Cardiac muscle cell (in vitro differentiated cells and primary cell): ENCODE results near the gene TDP1. TPM values are rescaled to one million over a fixed set of nuclear protein-coding genes. Genes with fewer than 3 reads are reported as not detected.
A peak's percentile ranks its signal among the peaks of the same experiment; 100 is the strongest.

Experiments used
- DNase-seq, 2 donors: peaks; one replicate each; pipeline versions ENCODE4 v3.0.0 to v3.0.0-alpha.2; 2010 to 2017; ENCODE audit warnings: low read depth in 1 of 2, low spot score in 1 of 2
- H3K27ac ChIP-seq: fragments of 200-600 bp; sonication (generic); 2 replicates; pipeline ENCODE4 v1.5.1; 2016
- H3K27me3 ChIP-seq: fragments of 200-600 bp; sonication (generic); 2 replicates; pipeline ENCODE4 v1.6.0; 2016; ENCODE audit warnings: control low read depth
- H3K36me3 ChIP-seq: fragments of 200-600 bp; sonication (generic); 2 replicates; pipeline ENCODE4 v1.5.1; 2016; ENCODE audit warnings: control low read depth
- H3K4me1 ChIP-seq: fragments of 200-600 bp; sonication (generic); 2 replicates; pipeline ENCODE4 v1.8.1; 2017; ENCODE audit warnings: low read depth, mild to moderate bottlenecking, mixed run types
- H3K4me3 ChIP-seq: fragments of 200-600 bp; sonication (generic); 2 replicates; pipeline ENCODE4 v1.5.1; 2016; ENCODE audit warnings: mild to moderate bottlenecking
- H3K9me3 ChIP-seq: fragments of 200-600 bp; sonication (generic); 2 replicates; pipeline ENCODE4 v1.5.1; 2017; ENCODE audit warnings: low read depth, mild to moderate bottlenecking, control low read depth
- CTCF ChIP-seq: IDR thresholded peaks from 2 replicates; pipeline ENCODE4 v1.5.1; 2012; ENCODE audit warnings: low read depth, mild to moderate bottlenecking, low read length
- polyA plus RNA-seq: library from polyadenylated mRNA; unstranded; fragments of >200 nt; fragmentation: Nextera tagmentation; extraction: Ambion mirVana; gene quantifications from 2 replicates; pipeline ENCODE4 v1.2.1, GENCODE V29; 2016
- total RNA-seq: library from RNA; depleted of rRNA; stranded (reverse); fragments of >200 nt; gene quantifications from 2 replicates; pipeline ENCODE4 v1.2.3, GENCODE V29; 2016

TDP1 gene
- total and polyA plus RNA-seq, 2 experiments from 2014 or later = 26.6 to 35.0 TPM

- Histone ChIP-seq H3K4me1 (peaks cover 32% of the 10 kb centered on the region), H3K4me3 (no peak overlapping the region), H3K27ac (no peak overlapping the region), H3K27me3 (no peaks in the 10 kb centered on the region), H3K36me3 (peaks cover 18% of the 10 kb centered on the region), H3K9me3 (no peaks in the 10 kb centered on the region)
- TF ChIP-seq CTCF = no peak
- no peak for DNase-seq
Observed at GRCh38 chr14:89963288-89963978, 7.7 kb downstream of the TDP1 start.

DNA sequence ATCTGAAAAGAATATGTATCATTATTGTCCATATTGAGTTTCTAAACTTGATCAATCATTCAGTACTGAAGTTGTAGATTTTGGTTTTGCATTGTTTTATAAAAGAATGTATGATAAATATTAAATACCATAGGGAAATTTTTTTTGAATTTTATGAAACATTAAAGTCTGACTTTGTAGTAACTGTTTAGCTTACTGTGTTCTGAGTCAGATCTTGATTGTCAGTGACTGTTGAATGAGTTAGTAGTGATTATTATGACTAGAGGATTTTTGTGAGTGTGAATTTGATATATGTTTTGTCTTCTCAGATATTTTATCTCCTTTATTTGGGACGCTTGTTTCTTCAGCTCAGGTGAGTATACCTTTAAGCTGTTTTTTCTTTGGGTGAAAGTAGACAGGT is 10.1 kb downstream of the TDP1 start:
- no peak for DNase-seq
- H3K36me3 ChIP-seq = peaks cover 24% of the 10 kb centered on the region
- no peaks in the 10 kb centered on the region for H3K27me3 ChIP-seq
- H3K4me3 ChIP-seq = no peak overlapping the region
- H3K4me1 ChIP-seq = peaks cover 12% of the 10 kb centered on the region
- TF ChIP-seq CTCF = no peak
- H3K27ac ChIP-seq = no peak overlapping the region
- no peaks in the 10 kb centered on the region for H3K9me3 ChIP-seq

DNA sequence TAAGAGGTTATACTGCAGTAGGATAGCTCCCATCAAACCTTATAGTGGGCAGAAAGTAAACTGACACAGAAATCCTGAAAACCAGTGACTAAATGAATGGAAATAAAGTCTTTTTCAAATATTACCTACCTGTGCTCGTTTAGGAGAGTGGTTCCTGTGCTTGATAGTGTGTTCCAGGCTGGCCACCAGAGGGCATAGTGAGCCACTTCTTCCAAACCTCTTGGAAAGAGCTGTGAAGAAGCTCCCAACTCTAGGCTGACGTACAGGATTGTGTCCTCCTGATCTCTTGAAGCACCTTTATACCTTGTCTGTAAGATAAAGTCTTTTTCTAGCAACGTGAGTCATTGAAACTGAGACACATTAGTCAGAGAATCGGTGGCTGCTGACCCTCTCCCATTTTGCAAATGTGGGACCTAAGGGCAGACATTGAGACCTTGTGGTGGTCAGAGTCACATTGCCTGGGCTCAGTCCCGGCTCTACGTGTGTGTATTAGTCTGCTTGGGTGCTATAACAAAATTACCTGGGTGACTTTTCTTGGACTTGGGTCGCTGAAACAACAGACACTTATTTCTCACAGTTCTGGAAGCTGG is 17.6 kb downstream of the TDP1 start:
- Histone ChIP-seq H3K4me3 (no peak overlapping the region), H3K36me3 (peaks cover 41% of the 10 kb centered on the region), H3K27me3 (no peaks in the 10 kb centered on the region), H3K4me1 (no peaks in the 10 kb centered on the region), H3K27ac (no peak overlapping the region), H3K9me3 (no peaks in the 10 kb centered on the region)
- peak; percentile 90 for TF ChIP-seq CTCF
- DNase-seq = peak; percentile 77 to 82

DNA sequence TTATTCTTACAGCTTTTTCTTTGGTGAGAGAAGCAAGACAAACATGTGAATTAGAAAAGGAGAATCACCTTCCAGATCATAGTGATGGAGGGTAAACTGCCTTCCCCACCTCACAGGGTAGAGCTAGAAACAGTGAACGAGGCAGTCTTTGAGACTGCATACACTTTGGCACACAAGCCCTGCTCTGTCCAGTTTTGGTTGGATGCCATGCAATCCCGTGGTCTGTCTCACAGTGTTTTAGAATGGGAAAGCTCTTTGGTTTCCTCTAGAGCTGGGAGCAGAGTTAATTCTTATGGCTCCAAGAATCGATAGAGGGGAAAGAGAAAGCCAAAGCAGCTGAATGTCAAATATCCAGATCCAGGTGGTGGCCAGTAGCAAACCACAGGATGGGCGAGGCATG is 21.9 kb downstream of the TDP1 start:
- Histone ChIP-seq H3K36me3 (peaks cover 51% of the 10 kb centered on the region), H3K27ac (no peak overlapping the region), H3K4me1 (no peaks in the 10 kb centered on the region), H3K9me3 (no peaks in the 10 kb centered on the region), H3K27me3 (no peaks in the 10 kb centered on the region), H3K4me3 (no peak overlapping the region)
- DNase-seq = peak in 1 of 2 donors; percentile 3
- TF ChIP-seq CTCF = no peak

- Histone ChIP-seq H3K9me3 (no peaks in the 10 kb centered on the region), H3K4me1 (no peaks in the 10 kb centered on the region), H3K27me3 (no peaks in the 10 kb centered on the region), H3K4me3 (no peak overlapping the region), H3K27ac (no peak overlapping the region), H3K36me3 (peaks cover 46% of the 10 kb centered on the region)
- DNase-seq = no peak
- TF ChIP-seq CTCF = no peak
Observed at GRCh38 chr14:89978656-89979055, 22.9 kb downstream of the TDP1 start.
